Ascending aorta (tissue), 2 donors: ENCODE measurements around the gene APBA3. TPM values are rescaled to one million over a fixed set of nuclear protein-coding genes. Genes with fewer than 3 reads are reported as not detected.

Experiments used
- DNase-seq, 2 donors: peaks; one replicate each; pipeline ENCODE4 v3.0.0-alpha.2; 2019; ENCODE audit warnings: low spot score in 2 of 2
- H3K27ac ChIP-seq, 2 donors: fragments of 200-600 bp; sonication (generic); one replicate each; pipeline ENCODE4 v1.5.1; 2016 to 2017; ENCODE audit warnings: mild to moderate bottlenecking in 1 of 2
- H3K27me3 ChIP-seq: fragments of 200-600 bp; sonication (generic); one replicate; pipeline ENCODE4 v1.5.1; 2017
- H3K36me3 ChIP-seq, 2 donors: fragments of 200-600 bp; sonication (generic); one replicate each; pipeline ENCODE4 v1.5.1; 2016
- H3K4me1 ChIP-seq, 2 donors: fragments of 200-600 bp; sonication (generic); one replicate each; pipeline ENCODE4 v1.5.1; 2016 to 2017; ENCODE audit warnings: mild to moderate bottlenecking in 1 of 2
- H3K4me3 ChIP-seq, 2 donors: fragments of 200-600 bp; sonication (generic); one replicate each; pipeline ENCODE4 v1.5.1; 2016 to 2017; ENCODE audit warnings: mild to moderate bottlenecking in 1 of 2
- H3K9me3 ChIP-seq, 2 donors: fragments of 200-600 bp; sonication (generic); one replicate each; pipeline ENCODE4 v1.5.1; 2016
- intact Hi-C: fragments of 100-400 bp; cut with DNase I; formaldehyde crosslinking; loops from one replicate; pipeline ENCODE4 v1.15.1; 2023
- total RNA-seq: library from RNA; depleted of rRNA; stranded (reverse); fragments of >200 nt; gene quantifications from one replicate; pipeline ENCODE4 v1.1.0, GENCODE V29; 2016
- TF ChIP-seq, protein P1 (sequence below), 3 experiments: fragments of 200-600 bp in 2 of 3; fragments of 450-650 bp in 1 of 3; sonication (generic) in 2 of 3; IDR thresholded peaks; one replicate each; pipeline ENCODE4 v1.5.1; 2016 to 2019; ENCODE audit warnings: antibody characterized with exemption in 3 of 3, mild to moderate bottlenecking in 1 of 3, moderate library complexity in 1 of 3

Gene APBA3
- total RNA-seq, 1 donor from 2014 or later, result 58.9 TPM

DNA sequence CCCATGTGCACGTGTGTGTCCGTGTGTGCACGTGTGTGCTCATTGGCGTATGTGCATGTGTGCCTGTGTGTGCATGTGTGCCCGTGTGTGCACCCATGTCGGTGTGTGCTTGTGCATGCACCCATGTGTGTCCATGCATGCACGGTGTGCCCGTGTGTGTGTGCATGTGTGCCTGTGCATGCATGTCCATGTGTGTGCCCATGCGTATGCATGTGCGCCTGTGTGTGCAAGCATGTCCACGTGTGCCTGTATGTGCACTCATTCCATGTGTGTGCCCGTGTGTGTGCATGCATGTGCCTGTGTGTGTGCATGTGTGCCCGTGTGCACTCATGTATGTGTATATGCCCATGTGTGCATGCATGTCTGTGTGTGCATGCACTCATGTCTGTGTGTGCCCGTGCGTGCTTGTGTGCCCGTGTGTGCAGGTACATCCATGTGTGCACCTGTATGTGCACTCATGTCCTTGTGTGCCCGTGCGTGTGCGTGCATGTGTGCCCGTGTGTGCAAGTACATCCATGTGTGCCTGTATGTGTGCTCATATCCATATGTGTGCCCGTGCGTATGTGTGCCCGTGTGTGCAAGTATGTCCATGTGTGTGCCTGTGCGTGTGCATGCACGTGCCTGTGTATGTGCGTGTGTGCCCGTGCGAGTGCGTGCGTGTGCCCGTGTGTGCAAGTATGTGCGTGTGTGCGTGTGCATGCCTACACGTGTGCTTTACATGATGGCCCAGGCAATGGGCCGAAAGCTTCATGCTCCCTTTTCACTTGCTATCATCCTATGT lies 46.3 kb upstream of the APBA3 start:
- no peaks in the 10 kb centered on the region for H3K4me1 ChIP-seq
- H3K4me3 ChIP-seq, result no peak overlapping the region
- intact Hi-C loops, result no loop called here
- no peaks in the 10 kb centered on the region for H3K9me3 ChIP-seq
- no peak for DNase-seq
- peaks cover 3% of the 10 kb centered on the region for H3K27me3 ChIP-seq
- TF ChIP-seq, protein P1, sequence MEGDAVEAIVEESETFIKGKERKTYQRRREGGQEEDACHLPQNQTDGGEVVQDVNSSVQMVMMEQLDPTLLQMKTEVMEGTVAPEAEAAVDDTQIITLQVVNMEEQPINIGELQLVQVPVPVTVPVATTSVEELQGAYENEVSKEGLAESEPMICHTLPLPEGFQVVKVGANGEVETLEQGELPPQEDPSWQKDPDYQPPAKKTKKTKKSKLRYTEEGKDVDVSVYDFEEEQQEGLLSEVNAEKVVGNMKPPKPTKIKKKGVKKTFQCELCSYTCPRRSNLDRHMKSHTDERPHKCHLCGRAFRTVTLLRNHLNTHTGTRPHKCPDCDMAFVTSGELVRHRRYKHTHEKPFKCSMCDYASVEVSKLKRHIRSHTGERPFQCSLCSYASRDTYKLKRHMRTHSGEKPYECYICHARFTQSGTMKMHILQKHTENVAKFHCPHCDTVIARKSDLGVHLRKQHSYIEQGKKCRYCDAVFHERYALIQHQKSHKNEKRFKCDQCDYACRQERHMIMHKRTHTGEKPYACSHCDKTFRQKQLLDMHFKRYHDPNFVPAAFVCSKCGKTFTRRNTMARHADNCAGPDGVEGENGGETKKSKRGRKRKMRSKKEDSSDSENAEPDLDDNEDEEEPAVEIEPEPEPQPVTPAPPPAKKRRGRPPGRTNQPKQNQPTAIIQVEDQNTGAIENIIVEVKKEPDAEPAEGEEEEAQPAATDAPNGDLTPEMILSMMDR (IDR thresholded peaks at IDR 0.05), result no peak
- H3K36me3 ChIP-seq, result no peaks in the 10 kb centered on the region
- no peak overlapping the region for H3K27ac ChIP-seq

- DNase-seq, result no peak
- peaks cover 3% of the 10 kb centered on the region for H3K27me3 ChIP-seq
- no peaks in the 10 kb centered on the region for H3K9me3 ChIP-seq
- no peaks in the 10 kb centered on the region for H3K4me1 ChIP-seq
- H3K4me3 ChIP-seq, result no peak overlapping the region
- H3K36me3 ChIP-seq, result no peaks in the 10 kb centered on the region
- intact Hi-C loops, result no loop called here
- H3K27ac ChIP-seq, result no peak overlapping the region
- TF ChIP-seq, protein P1 (IDR thresholded peaks at IDR 0.05), result no peak
Observed at GRCh38 chr19:3807131-3807480, 45.6 kb upstream of the APBA3 start.

DNA sequence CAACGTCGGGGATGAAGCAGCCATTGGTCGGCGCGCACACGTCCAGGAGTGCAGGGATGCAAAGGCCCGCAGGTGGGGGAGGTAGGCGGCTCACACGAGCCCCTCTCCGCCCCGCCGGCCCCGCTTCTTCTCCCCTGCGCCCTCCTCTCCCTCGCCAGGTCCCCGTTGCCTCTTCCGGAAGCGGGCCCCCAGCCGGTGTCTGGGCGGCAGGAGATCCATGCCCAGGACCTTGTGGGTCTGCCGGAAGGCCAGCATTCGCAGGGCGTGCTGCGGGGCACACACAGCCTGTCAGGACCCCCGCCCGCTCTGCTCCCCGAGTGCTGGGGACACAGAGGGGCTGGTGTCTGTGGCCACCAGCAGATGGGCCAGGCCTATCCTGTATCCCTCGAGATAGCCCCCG lies 44.4 kb upstream of the APBA3 start:
- no peaks in the 10 kb centered on the region for H3K9me3 ChIP-seq
- no peak for DNase-seq
- TF ChIP-seq, protein P1 (IDR thresholded peaks at IDR 0.05), result no peak
- H3K4me3 ChIP-seq, result no peak overlapping the region
- H3K27ac ChIP-seq, result no peak overlapping the region
- intact Hi-C loops, result no loop called here
- no peaks in the 10 kb centered on the region for H3K27me3 ChIP-seq
- no peaks in the 10 kb centered on the region for H3K36me3 ChIP-seq
- H3K4me1 ChIP-seq, result no peaks in the 10 kb centered on the region

GRCh38 chr19:3804429-3804828 lies 42.9 kb upstream of the APBA3 start:
- DNase-seq, result no peak
- Histone ChIP-seq H3K27ac (no peak overlapping the region), H3K36me3 (no peaks in the 10 kb centered on the region), H3K9me3 (no peaks in the 10 kb centered on the region), H3K4me3 (no peak overlapping the region), H3K27me3 (no peaks in the 10 kb centered on the region), H3K4me1 (no peaks in the 10 kb centered on the region)
- intact Hi-C loops, result no loop called here
- TF ChIP-seq, protein P1 (IDR thresholded peaks at IDR 0.05), result no peak

GRCh38 chr19:3803986-3804385 lies 42.5 kb upstream of the APBA3 start:
- intact Hi-C loops, result no loop called here
- Histone ChIP-seq H3K36me3 (no peaks in the 10 kb centered on the region), H3K27me3 (no peaks in the 10 kb centered on the region), H3K9me3 (no peaks in the 10 kb centered on the region), H3K4me3 (no peak overlapping the region), H3K4me1 (no peaks in the 10 kb centered on the region), H3K27ac (no peak overlapping the region)
- TF ChIP-seq, protein P1 (IDR thresholded peaks at IDR 0.05), result no peak
- no peak for DNase-seq
